HG02678 (cell line): ENCODE data around the gene NDUFAF8.

ENCODE experiments used
- ATAC-seq: cut with Tn5 transposase; IDR thresholded peaks from one replicate; pipeline ENCODE4 v1.9.1; 2021; ENCODE audit warnings: mild to moderate bottlenecking, moderate library complexity; ENCODE audit not compliant: unreplicated experiment

Gene NDUFAF8

GRCh38 chr17:81267390-81268067, 28.4 kb downstream of the NDUFAF8 start:
- ATAC-seq, result no peak

- no peak for ATAC-seq
Observed at GRCh38 chr17:81270279-81270678, 31.2 kb downstream of the NDUFAF8 start.

- ATAC-seq, result no peak
Observed at GRCh38 chr17:81271226-81271625, 32.1 kb downstream of the NDUFAF8 start.

GRCh38 chr17:81272616-81273015, 33.5 kb downstream of the NDUFAF8 start:
- no peak for ATAC-seq

GRCh38 chr17:81273698-81274470, 34.8 kb downstream of the NDUFAF8 start:
- no peak for ATAC-seq

- ATAC-seq, result no peak
Observed at GRCh38 chr17:81274471-81274855, 35.3 kb downstream of the NDUFAF8 start.

GRCh38 chr17:81276781-81277180, 37.7 kb downstream of the NDUFAF8 start:
- ATAC-seq, result no peak

GRCh38 chr17:81277421-81277820, 38.3 kb downstream of the NDUFAF8 start:
- ATAC-seq, result no peak

- no peak for ATAC-seq
Observed at GRCh38 chr17:81277946-81278693, 39.0 kb downstream of the NDUFAF8 start.

- ATAC-seq, result no peak
Observed at GRCh38 chr17:81278831-81279230, 39.7 kb downstream of the NDUFAF8 start.

GRCh38 chr17:81279278-81280275, 40.5 kb downstream of the NDUFAF8 start:
- ATAC-seq, result no peak

- ATAC-seq, result no peak
Observed at GRCh38 chr17:81280571-81280970, 41.5 kb downstream of the NDUFAF8 start.

- no peak for ATAC-seq
Observed at GRCh38 chr17:81282141-81282540, 43.0 kb downstream of the NDUFAF8 start.

- ATAC-seq, result no peak
Observed at GRCh38 chr17:81282876-81283275, 43.8 kb downstream of the NDUFAF8 start.

- ATAC-seq, result no peak
Observed at GRCh38 chr17:81285179-81285878, 46.2 kb downstream of the NDUFAF8 start.

GRCh38 chr17:81285894-81286293, 46.8 kb downstream of the NDUFAF8 start:
- ATAC-seq, result no peak

GRCh38 chr17:81286491-81287145, 47.5 kb downstream of the NDUFAF8 start:
- ATAC-seq, result no peak

- ATAC-seq, result no peak
Observed at GRCh38 chr17:81287152-81287551, 48.0 kb downstream of the NDUFAF8 start.

GRCh38 chr17:81287741-81288430, 48.8 kb downstream of the NDUFAF8 start:
- ATAC-seq, result no peak
